Amniotic epithelial cell (primary cell): Measurements from ENCODE around the gene DYRK1B.
"Not testable (repeated sequence)": the region's sequence is repeated elsewhere in the genome, so short reads cannot be mapped to it uniquely, and the experiment has no call there.

Experiments
- DNase-seq: peaks from one replicate; pipeline ENCODE4 v3.0.0-alpha.2; 2010; ENCODE audit warnings: low read depth

The DYRK1B gene

GRCh38 chr19:39830406-39830805 lies 3.6 kb downstream of the DYRK1B start:
- DNase-seq, result no peak

- DNase-seq, result no peak
Observed at GRCh38 chr19:39829702-39830275, 4.2 kb downstream of the DYRK1B start.

- no peak for DNase-seq
Observed at GRCh38 chr19:39828654-39829032, 5.3 kb downstream of the DYRK1B start.

- DNase-seq, result no peak
Observed at GRCh38 chr19:39828015-39828653, 5.8 kb downstream of the DYRK1B start.

- DNase-seq, result no peak
Observed at GRCh38 chr19:39827216-39827615, 6.7 kb downstream of the DYRK1B start.

GRCh38 chr19:39826311-39826945 lies 7.5 kb downstream of the DYRK1B start:
- DNase-seq, result no peak

GRCh38 chr19:39825531-39826076 lies 8.4 kb downstream of the DYRK1B start:
- DNase-seq, result no peak

- no peak for DNase-seq
Observed at GRCh38 chr19:39825093-39825463, 8.9 kb downstream of the DYRK1B start.

GRCh38 chr19:39824143-39825092 lies 9.5 kb downstream of the DYRK1B start:
- DNase-seq, result peak; percentile 93

GRCh38 chr19:39823686-39824085 lies 10.3 kb downstream of the DYRK1B start:
- no peak for DNase-seq

GRCh38 chr19:39820696-39821095 lies 13.3 kb downstream of the DYRK1B start:
- no peak for DNase-seq

GRCh38 chr19:39819786-39820185 lies 14.2 kb downstream of the DYRK1B start:
- no peak for DNase-seq

GRCh38 chr19:39818626-39819097 lies 15.3 kb downstream of the DYRK1B start:
- no peak for DNase-seq

- DNase-seq, result no peak
Observed at GRCh38 chr19:39817888-39818561, 15.9 kb downstream of the DYRK1B start.

- DNase-seq, result no peak
Observed at GRCh38 chr19:39816287-39817048, 17.5 kb downstream of the DYRK1B start.

- DNase-seq, result peak; percentile 14
Observed at GRCh38 chr19:39814595-39814994, 19.4 kb downstream of the DYRK1B start.

- not testable (repeated sequence) for DNase-seq
Observed at GRCh38 chr19:39814111-39814510, 19.9 kb downstream of the DYRK1B start.

- DNase-seq, result no peak
Observed at GRCh38 chr19:39813264-39813993, 20.5 kb downstream of the DYRK1B start.

- no peak for DNase-seq
Observed at GRCh38 chr19:39811064-39811463, 22.9 kb downstream of the DYRK1B start.

- no peak for DNase-seq
Observed at GRCh38 chr19:39810424-39810823, 23.5 kb downstream of the DYRK1B start.
